Measurements from ENCODE around the gene SORBS1. TPM values are rescaled to one million over a fixed set of nuclear protein-coding genes. Genes with fewer than 3 reads are reported as not detected.

The SORBS1 gene
- total RNA-seq, 1 experiment from 2014 or later: 39.9 TPM

DNA sequence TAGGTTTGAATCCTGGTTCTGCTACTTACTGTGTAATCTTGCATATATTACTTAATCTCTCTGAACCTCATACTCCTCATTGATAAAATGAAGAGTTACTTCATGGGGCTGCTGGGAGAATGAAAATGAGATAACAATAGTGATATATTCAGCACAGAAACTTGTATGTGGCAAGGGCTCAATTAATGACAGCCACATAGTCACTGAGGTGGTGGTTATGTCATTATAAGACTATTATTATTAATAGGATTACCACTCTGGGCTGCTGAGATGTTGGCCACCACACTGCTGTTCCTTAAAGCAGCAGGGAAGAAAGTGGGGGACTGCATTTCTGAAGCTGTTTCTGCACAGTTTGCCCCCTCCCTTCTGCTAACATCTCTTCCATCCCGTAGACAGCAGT, 170.0 kb downstream of the SORBS1 start:
- H3K36me3 Mint-ChIP-seq: peaks cover 4% of the 10 kb centered on the region
- no peak for DNase-seq (ENCODE audit: low spot score)
- TF ChIP-seq, protein P1, sequence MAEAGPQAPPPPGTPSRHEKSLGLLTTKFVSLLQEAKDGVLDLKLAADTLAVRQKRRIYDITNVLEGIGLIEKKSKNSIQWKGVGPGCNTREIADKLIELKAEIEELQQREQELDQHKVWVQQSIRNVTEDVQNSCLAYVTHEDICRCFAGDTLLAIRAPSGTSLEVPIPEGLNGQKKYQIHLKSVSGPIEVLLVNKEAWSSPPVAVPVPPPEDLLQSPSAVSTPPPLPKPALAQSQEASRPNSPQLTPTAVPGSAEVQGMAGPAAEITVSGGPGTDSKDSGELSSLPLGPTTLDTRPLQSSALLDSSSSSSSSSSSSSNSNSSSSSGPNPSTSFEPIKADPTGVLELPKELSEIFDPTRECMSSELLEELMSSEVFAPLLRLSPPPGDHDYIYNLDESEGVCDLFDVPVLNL (CRISPR knock-in tag; IDR thresholded peaks at IDR 0.05; ENCODE audit: borderline replicate concordance, low read depth): no peak
- TF ChIP-seq ZNF219 (CRISPR knock-in tag; IDR thresholded peaks at IDR 0.05; ENCODE audit: borderline replicate concordance) (no peak), SMAD4 (CRISPR knock-in tag; IDR thresholded peaks at IDR 0.05) (no peak), TCF7 (CRISPR knock-in tag; IDR thresholded peaks at IDR 0.05; ENCODE audit: low read depth) (no peak), RORB (CRISPR knock-in tag; IDR thresholded peaks at IDR 0.05) (no peak), CBFB (CRISPR knock-in tag; IDR thresholded peaks at IDR 0.05; ENCODE audit: low read depth) (no peak), EMX1 (CRISPR knock-in tag; IDR thresholded peaks at IDR 0.05) (no peak), KAT7 (CRISPR knock-in tag; IDR thresholded peaks at IDR 0.05; ENCODE audit: borderline replicate concordance) (no peak), SP1 (CRISPR knock-in tag; conservative IDR thresholded peaks at IDR 0.05) (no peak), NFE2L1 (CRISPR knock-in tag; IDR thresholded peaks at IDR 0.05) (no peak)
- TF ChIP-seq, protein P2, sequence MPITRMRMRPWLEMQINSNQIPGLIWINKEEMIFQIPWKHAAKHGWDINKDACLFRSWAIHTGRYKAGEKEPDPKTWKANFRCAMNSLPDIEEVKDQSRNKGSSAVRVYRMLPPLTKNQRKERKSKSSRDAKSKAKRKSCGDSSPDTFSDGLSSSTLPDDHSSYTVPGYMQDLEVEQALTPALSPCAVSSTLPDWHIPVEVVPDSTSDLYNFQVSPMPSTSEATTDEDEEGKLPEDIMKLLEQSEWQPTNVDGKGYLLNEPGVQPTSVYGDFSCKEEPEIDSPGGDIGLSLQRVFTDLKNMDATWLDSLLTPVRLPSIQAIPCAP (CRISPR knock-in tag; IDR thresholded peaks at IDR 0.05): no peak
- TF ChIP-seq, protein P3, sequence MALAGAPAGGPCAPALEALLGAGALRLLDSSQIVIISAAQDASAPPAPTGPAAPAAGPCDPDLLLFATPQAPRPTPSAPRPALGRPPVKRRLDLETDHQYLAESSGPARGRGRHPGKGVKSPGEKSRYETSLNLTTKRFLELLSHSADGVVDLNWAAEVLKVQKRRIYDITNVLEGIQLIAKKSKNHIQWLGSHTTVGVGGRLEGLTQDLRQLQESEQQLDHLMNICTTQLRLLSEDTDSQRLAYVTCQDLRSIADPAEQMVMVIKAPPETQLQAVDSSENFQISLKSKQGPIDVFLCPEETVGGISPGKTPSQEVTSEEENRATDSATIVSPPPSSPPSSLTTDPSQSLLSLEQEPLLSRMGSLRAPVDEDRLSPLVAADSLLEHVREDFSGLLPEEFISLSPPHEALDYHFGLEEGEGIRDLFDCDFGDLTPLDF (CRISPR knock-in tag; IDR thresholded peaks at IDR 0.05): no peak
- TF ChIP-seq, protein P4, sequence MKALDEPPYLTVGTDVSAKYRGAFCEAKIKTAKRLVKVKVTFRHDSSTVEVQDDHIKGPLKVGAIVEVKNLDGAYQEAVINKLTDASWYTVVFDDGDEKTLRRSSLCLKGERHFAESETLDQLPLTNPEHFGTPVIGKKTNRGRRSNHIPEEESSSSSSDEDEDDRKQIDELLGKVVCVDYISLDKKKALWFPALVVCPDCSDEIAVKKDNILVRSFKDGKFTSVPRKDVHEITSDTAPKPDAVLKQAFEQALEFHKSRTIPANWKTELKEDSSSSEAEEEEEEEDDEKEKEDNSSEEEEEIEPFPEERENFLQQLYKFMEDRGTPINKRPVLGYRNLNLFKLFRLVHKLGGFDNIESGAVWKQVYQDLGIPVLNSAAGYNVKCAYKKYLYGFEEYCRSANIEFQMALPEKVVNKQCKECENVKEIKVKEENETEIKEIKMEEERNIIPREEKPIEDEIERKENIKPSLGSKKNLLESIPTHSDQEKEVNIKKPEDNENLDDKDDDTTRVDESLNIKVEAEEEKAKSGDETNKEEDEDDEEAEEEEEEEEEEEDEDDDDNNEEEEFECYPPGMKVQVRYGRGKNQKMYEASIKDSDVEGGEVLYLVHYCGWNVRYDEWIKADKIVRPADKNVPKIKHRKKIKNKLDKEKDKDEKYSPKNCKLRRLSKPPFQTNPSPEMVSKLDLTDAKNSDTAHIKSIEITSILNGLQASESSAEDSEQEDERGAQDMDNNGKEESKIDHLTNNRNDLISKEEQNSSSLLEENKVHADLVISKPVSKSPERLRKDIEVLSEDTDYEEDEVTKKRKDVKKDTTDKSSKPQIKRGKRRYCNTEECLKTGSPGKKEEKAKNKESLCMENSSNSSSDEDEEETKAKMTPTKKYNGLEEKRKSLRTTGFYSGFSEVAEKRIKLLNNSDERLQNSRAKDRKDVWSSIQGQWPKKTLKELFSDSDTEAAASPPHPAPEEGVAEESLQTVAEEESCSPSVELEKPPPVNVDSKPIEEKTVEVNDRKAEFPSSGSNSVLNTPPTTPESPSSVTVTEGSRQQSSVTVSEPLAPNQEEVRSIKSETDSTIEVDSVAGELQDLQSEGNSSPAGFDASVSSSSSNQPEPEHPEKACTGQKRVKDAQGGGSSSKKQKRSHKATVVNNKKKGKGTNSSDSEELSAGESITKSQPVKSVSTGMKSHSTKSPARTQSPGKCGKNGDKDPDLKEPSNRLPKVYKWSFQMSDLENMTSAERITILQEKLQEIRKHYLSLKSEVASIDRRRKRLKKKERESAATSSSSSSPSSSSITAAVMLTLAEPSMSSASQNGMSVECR (CRISPR knock-in tag; IDR thresholded peaks at IDR 0.05; ENCODE audit: borderline replicate concordance): no peak
- TF ChIP-seq, protein P5, sequence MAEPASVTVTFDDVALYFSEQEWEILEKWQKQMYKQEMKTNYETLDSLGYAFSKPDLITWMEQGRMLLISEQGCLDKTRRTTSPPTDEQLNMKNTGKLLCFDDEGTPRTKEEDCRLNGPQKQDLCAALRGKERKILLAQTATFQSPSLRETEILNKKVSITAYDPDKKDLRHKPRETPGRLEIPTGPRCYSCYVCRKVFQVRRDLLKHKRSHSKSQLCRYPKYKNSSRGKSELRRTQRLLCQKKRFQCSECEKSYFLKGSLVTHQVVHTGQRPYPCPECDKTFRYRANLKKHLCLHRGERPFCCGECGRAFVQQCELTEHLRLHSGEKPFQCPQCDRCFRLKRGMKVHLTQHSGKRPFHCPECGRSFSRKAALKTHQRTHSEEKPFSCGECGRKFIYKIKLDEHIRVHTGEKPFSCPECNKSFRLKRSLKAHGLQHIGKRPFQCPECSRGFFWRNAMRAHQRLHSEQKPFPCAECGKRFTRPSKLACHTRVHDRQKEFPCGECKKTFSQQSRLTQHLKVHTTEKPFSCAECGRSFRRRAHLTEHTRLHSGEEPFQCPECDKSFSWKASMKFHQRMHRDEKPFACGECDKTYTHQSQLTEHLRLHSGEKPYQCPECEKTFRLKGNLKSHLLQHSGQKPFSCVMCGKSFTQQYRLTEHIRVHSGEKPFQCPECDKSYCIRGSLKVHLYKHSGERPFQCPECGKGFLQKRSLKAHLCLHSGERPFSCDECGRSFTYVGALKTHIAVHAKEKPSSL (CRISPR knock-in tag; conservative IDR thresholded peaks at IDR 0.05): no peak
- TF ChIP-seq, protein P6, sequence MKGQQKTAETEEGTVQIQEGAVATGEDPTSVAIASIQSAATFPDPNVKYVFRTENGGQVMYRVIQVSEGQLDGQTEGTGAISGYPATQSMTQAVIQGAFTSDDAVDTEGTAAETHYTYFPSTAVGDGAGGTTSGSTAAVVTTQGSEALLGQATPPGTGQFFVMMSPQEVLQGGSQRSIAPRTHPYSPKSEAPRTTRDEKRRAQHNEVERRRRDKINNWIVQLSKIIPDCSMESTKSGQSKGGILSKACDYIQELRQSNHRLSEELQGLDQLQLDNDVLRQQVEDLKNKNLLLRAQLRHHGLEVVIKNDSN (CRISPR knock-in tag; IDR thresholded peaks at IDR 0.05): no peak
- TF ChIP-seq, protein P7, sequence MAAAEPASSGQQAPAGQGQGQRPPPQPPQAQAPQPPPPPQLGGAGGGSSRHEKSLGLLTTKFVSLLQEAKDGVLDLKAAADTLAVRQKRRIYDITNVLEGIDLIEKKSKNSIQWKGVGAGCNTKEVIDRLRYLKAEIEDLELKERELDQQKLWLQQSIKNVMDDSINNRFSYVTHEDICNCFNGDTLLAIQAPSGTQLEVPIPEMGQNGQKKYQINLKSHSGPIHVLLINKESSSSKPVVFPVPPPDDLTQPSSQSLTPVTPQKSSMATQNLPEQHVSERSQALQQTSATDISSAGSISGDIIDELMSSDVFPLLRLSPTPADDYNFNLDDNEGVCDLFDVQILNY (CRISPR knock-in tag; IDR thresholded peaks at IDR 0.05): no peak
- TF ChIP-seq, protein P8, sequence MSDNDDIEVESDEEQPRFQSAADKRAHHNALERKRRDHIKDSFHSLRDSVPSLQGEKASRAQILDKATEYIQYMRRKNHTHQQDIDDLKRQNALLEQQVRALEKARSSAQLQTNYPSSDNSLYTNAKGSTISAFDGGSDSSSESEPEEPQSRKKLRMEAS (CRISPR knock-in tag; IDR thresholded peaks at IDR 0.05): no peak
- no peak overlapping the region for H3K4me3 Mint-ChIP-seq
- no peaks in the 10 kb centered on the region for H3K9me3 Mint-ChIP-seq
- POLR2A ChIA-PET: interaction anchor here (0.7 to 1.0 kb wide), 3 partner anchors 11 to 89 kb away, joined by 4 to 9 read pairs (median 6); no protein-coding TSS in a partner anchor
- peaks cover 17% of the 10 kb centered on the region for H3K4me1 Mint-ChIP-seq
- H3K27me3 Mint-ChIP-seq (ENCODE audit: low read depth): no peaks in the 10 kb centered on the region
- ATAC-seq: no peak
- CTCF ChIA-PET: interaction anchor here (0.8 to 8.1 kb wide), 7 partner anchors 14 to 210 kb away, joined by 3 to 39 read pairs (median 5); no protein-coding TSS in a partner anchor
- H3K27ac Mint-ChIP-seq: no peak overlapping the region

All from WTC11 (cell line).